OCI-LY1 (cell line): Measurements from ENCODE around the gene TGM1.

ENCODE experiments used
- EZH2 ChIP-seq: fragments of 200-600 bp; sonication (generic), shearing (Covaris generic); IDR thresholded peaks from 2 replicates; pipeline ENCODE4 v1.8.0; 2017; ENCODE audit warnings: borderline replicate concordance, mixed run types, mild to moderate bottlenecking, antibody characterized with exemption, low read length, moderate library complexity, mixed read lengths
- TF ChIP-seq, protein P1 (sequence below): fragments of 200-600 bp; sonication (generic), shearing (Covaris generic); IDR thresholded peaks from 2 replicates; pipeline ENCODE4 v1.5.1; 2017; ENCODE audit warnings: mild to moderate bottlenecking, antibody characterized with exemption, low read length, moderate library complexity, mixed read lengths

DNA sequence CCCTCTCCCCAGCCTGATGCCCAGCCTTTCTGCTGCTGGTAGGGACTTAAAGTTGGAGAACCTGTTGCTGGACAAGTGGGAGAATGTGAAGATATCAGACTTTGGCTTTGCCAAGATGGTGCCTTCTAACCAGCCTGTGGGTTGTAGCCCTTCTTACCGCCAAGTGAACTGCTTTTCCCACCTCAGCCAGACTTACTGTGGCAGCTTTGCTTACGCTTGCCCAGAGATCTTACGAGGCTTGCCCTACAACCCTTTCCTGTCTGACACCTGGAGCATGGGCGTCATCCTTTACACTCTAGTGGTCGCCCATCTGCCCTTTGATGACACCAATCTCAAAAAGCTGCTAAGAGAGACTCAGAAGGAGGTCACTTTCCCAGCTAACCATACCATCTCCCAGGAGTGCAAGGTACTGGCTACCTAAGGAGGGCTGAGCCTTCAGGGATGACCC, 55.8 kb downstream of the TGM1 start:
- TF ChIP-seq, protein P1, sequence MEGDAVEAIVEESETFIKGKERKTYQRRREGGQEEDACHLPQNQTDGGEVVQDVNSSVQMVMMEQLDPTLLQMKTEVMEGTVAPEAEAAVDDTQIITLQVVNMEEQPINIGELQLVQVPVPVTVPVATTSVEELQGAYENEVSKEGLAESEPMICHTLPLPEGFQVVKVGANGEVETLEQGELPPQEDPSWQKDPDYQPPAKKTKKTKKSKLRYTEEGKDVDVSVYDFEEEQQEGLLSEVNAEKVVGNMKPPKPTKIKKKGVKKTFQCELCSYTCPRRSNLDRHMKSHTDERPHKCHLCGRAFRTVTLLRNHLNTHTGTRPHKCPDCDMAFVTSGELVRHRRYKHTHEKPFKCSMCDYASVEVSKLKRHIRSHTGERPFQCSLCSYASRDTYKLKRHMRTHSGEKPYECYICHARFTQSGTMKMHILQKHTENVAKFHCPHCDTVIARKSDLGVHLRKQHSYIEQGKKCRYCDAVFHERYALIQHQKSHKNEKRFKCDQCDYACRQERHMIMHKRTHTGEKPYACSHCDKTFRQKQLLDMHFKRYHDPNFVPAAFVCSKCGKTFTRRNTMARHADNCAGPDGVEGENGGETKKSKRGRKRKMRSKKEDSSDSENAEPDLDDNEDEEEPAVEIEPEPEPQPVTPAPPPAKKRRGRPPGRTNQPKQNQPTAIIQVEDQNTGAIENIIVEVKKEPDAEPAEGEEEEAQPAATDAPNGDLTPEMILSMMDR = no peak
- no peak for TF ChIP-seq EZH2
